ENCODE data around the gene RTEL1. TPM values are rescaled to one million over a fixed set of nuclear protein-coding genes. Genes with fewer than 3 reads are reported as not detected.
"Not testable (repeated sequence)": the region's sequence is repeated elsewhere in the genome, so short reads cannot be mapped to it uniquely, and the experiment has no call there.

The RTEL1 gene
- total RNA-seq, 1 donor from 2014 or later, result 47.5 TPM

DNA sequence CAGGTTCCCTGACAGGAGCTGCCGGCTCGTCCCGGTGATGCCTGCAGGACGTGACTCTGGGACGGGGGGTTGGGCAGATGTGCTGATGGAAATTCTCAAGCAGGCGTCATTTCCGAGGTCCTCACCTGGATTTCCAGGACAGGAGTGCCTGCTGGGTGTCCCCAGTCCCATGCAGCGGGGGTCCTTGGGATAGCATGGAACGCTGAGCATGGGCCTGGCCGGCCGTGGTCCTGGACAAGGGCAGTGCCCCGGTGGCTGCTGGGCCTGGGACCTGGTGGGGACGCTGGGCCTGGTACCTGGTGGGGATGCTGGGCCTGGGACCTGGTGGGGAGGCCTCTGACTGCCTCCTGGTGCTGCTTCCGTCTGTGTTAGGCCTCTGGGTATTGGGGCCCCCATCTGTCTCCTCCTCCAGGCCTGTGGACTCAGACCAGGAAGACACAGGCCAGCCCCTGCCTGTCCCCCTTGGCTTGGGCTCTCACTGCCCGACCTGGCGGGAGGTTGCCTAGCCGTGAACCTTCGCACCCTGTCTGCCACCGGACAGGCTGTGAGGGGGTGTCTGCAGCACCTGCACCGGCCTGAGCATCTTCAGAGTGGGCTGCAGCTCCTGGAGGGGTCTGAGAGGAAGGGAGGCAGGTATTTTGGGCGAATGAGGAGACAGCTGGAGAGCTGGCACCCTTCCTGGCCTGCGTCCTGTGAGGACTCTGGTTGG, 6.2 kb downstream of the RTEL1 start:
- intact Hi-C loops (cut with micrococcal nuclease), result no loop called here

DNA sequence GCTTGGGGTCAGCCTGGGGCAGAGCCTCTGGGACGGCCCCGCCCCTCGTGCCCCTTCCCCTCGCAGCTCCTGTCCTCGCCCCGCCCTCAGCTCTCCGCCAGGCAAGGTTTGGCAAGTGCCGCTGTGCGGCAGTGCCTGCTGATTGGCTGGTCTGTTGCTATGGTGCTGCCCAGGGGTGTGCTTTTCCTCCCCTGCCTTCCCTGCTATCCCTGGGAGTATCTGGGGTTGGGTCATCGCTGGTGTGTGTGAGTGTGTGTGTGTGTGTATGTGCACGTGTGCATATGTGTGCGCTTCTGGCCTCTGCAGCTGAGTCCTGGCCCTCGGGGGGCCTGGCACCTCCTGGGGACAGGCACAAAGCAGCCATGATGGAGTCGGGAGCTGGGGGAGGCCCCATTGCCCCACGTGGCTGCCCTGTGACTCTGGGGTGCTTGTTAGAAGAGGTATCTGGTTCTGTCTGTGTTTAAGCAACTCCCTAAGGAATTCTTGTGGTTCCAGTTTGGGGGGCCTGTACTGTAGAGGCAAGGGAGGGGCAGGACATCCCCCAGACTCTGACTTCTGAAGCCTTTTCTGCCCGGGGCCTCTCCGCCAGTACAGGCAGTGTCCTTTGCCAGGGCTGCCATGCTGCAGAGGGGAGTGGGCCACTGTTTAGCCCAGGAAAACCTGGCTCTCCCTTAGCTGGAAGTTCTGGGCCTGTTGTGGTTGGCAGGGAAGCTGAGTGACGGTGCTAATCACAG, 6.9 kb downstream of the RTEL1 start:
- intact Hi-C loops (cut with micrococcal nuclease), result no loop called here

DNA sequence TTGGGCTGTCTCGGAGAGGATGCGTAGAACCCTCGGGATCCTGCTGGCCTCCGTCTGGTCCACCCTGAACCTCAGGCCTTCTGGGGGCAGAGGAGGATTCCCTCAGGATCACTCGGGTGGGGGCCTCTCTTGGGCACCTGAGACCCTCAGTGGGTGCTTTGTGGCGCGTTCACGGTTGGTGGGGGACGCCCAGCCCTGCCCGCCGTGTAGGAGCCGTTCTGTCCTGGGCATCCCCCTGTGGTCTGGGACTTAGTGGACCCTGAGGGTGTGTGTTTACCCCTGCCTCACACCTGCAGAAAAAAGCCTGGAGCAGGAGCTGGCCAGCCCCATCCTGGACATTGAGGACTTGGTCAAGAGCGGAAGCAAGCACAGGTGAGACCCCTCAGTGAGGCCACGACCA, 7.6 kb downstream of the RTEL1 start:
- intact Hi-C loops (cut with micrococcal nuclease), result no loop called here

DNA sequence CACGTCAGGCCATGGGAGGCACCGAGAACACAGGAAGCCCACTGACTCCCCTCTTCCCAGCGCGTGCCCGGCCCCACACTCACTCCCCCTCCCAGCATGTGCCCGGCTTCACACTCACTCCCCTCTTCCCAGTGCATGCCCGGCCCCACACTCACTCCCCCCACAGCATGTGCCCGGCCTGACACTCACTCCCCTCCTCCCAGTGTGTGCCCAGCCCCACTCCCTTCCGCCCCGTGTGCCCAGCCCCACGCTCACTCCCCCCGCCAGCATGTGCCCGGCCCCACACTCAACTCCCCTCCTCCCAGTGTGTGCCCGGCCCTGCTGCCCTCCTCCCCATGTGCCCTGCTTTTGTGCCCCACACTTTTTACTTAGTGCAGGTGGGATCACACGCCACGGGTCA, 9.7 kb downstream of the RTEL1 start:
- intact Hi-C loops (cut with micrococcal nuclease), result no loop called here

DNA sequence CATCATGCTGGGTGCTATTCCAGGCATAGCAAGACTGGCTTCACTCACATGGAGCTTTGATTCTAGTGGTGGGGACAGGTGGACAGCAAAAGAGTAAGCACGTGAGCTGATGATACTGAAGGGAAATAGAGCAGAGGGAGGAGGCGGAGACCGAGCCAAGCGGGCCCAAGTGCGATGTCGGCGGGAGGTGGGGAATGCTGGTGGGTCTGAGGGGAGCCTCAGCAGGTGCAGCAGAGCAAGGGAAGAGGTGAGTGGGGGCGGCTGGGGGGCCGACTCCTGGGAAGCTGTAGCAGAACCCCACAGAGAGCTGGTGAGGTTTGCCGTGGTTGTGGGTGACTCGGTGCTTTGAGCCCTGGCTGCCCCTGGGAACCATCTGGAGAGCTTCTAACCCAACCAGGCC, 10.2 kb downstream of the RTEL1 start:
- intact Hi-C loops (cut with micrococcal nuclease), result no loop called here

DNA sequence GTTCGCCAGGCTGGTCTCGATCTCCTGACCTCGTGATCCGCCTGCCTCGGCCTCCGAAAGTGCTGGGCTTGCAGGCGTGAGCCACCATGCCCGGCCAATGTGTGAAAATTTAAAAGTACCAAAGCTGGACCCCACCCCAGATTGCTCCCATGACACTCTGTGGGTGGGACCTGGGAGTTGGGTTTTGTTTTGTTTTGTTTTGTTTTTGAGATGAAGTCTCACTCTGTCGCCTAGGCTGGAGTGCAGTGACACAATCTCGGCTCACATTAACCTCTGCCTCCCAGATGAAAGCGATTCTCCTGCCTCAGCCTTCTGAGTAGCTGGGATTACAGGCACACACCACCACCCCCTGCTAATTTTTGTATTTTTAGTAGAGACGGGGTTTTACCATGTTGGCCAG, 13.6 kb downstream of the RTEL1 start:
- intact Hi-C loops (cut with micrococcal nuclease), result not testable (repeated sequence)

DNA sequence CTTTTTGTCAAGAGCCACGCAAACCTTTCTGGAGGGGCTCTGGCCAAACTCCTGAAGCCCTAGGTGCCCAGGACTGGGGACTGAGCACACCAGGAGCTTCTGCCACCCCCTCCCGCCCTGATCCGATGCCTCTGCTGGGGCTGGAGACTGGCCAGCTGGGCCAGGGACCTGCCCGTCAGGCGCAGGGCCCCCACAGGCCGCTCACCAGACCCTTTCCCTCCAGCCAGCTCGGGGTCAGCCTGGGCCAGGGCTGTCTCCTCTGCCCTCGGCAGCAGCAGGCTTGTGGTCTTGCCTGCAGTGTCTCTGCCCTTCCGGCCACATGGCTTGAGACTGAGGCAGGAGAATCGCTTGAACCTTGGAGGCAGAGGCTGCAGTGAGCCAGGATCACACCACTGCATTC, 14.6 kb downstream of the RTEL1 start:
- intact Hi-C loops (cut with micrococcal nuclease), result no loop called here

DNA sequence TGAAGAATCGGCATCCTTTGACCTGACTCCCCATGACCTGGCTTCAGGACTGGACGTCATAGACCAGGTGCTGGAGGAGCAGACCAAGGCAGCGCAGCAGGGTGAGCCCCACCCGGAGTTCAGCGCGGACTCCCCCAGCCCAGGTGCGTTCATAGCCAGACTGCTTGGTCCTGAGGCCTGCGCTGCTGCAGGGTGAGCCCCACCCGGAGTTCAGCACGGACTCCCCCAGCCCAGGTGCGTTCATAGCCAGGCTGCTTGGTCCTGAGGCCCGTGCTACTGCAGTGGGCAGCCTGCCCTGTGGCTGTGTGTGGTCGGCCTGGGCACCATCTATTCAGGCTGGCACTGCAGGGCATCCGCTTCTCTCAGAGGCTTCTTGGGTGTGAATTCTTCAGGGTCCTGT, 15.8 kb downstream of the RTEL1 start:
- intact Hi-C loops (cut with micrococcal nuclease), result no loop called here

DNA sequence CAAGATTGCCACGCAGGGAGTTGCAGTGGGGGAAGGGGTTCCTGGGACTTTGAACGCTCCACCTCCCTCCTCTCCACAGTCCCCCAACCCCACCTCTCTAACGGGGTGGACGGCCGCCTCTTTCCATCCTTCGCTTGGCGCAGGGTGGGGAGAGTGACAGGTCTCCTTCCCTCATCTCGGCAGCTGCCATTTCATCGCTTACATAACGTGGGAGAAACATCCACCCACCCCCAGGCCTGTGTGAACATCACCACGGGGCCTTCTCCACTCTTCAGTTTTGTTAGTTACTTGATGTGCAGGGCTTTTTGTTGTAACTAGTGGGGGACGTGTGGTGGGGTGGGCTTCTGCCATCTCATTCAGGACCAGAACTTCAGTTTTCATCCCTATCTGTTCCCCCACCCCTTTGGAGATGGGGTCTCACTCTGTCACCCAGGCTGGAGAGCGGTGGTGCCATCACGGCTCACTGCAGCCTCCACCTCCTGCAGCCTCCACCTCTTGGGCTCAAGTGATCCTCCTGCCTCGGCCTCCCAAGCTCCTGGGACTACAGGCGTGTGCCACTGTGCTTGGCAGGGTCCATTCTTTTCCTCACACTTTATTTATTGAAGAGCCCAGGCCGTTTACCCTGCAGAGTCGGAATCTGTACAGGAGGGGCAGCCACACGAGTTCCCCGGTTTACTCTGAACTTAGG, 17.7 kb downstream of the RTEL1 start:
- intact Hi-C loops (cut with micrococcal nuclease), result no loop called here

DNA sequence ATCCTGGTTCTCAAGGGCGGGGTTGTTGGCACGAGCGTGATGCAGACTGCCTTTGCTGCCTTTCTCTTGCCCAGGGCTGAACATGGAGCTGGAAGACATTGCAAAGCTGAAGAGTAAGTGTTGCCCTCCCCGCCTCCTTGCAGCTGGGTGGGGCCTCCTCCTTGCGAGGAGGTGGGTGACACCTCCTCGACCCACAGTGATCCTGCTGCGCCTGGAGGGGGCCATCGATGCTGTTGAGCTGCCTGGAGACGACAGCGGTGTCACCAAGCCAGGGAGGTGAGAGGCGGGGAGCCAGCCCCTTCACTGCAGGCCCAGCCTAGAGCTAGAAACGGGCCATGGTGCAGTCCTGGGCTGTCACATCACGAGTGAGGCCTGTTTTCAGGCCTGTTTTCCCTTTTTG, 20.0 kb downstream of the RTEL1 start:
- intact Hi-C loops (cut with micrococcal nuclease), result no loop called here

DNA sequence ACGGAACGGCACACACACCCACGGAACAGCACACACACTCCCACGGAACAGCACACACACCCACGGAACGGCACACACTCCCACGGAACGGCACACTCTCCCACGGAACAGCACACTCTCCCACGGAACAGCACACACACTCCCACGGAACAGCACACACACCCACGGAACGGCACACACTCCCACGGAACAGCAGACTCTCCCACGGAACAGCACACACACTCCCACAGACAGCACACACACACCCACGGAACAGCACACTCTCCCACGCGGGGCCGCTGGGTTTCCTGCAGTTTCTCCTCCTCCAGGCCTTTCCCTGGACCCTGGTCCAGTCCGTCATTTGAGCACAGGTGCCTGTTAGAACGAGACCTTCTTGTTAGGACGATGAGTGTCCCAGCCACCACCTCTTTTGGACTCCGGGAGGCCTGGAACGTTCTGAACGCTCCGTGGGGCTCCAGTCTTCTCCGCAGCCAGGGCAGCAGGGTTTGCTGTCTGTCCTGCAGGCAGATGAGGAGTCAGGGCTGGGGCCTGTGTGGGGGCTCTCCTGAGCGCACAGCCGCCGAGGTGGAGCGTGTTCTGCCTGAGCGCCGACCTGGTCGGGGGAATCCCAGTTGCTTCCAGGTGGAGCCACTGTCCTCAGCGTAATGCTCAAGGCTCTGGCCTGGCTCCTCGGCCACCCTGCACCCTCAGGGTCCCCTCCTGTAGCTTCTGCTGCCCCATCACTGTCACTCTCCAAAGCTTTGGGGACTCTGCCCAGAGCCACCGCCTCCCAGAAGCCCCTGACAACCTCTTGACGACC, 20.8 kb downstream of the RTEL1 start:
- intact Hi-C loops (cut with micrococcal nuclease), result no loop called here

DNA sequence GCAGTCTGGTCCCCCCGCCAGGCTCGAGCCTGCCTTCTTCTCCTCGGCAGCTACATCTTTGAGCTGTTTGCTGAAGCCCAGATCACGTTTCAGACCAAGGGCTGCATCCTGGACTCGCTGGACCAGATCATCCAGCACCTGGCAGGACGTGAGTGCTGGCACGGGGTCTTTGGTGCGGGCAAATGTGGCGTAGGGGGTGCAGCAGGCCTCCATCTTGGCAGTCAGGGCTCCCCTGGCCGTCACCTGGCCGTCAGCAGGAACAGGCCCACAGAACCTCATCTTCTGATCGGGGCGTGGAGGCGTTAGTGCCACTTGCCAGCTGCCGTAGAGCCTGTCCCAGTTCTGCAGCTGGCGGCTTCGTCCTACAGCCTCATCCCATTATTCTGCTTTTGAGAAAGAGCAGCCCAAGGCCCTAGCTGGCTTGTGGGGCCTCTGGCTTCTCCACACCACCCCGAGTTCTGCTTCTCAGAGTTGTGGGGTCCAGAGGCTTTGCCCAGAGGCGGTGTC, 21.7 kb downstream of the RTEL1 start:
- intact Hi-C loops (cut with micrococcal nuclease), result no loop called here

DNA sequence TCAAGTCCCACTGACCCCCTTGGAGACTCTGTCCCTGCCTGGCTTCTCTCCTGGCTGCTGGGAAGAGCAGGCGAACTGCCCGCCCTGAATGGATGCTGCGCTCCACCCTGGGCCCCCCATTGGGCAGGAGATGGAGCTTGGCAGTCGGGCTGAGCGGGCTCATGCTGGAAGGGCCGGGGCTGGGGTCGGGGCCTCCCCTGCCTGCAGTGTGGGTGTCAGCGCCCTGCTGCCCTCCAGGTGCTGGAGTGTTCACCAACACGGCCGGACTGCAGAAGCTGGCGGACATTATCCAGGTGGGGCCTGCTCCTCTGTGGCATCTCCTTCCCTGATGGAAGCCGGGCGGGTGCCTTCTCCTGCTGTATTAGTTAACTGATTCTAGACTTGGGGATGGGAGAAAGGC, 22.3 kb downstream of the RTEL1 start:
- intact Hi-C loops (cut with micrococcal nuclease), result no loop called here

DNA sequence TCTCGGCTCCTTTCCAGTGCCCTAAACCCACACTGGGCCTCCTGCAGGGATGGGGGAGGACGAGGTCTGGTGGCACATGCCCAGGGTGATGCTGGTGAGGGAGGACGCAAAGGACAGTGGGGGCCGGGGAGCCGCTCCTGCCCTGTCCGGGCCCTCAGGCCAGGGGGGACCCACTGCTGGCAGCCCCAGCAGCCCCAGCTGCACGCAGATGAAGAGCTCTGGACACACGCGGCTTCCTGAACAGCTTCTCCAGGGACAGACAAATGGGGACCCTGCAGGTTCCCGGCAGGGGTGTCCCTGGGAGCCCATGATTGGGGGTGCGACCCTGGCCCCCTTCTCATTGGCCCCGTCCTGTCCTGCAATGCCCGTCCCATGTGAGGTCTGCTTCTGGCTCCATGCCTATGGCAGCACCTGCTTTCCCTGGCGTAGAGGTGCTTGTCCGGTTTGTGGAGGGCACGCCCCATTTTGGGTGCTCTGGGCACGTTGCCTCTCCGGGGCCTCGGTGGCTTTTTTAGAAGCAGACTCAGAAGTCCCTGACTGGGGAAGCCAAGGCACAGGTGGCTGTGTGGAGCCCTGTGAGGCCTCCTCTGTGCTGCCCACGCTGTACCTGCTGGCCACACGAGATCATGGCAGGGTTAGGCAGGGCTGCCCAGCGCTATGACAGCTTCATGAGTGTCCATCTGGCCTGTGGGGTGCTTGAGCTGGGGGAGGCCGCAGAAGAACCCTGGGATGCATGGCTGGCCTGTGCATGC, 22.9 kb downstream of the RTEL1 start:
- intact Hi-C loops (cut with micrococcal nuclease), result no loop called here

DNA sequence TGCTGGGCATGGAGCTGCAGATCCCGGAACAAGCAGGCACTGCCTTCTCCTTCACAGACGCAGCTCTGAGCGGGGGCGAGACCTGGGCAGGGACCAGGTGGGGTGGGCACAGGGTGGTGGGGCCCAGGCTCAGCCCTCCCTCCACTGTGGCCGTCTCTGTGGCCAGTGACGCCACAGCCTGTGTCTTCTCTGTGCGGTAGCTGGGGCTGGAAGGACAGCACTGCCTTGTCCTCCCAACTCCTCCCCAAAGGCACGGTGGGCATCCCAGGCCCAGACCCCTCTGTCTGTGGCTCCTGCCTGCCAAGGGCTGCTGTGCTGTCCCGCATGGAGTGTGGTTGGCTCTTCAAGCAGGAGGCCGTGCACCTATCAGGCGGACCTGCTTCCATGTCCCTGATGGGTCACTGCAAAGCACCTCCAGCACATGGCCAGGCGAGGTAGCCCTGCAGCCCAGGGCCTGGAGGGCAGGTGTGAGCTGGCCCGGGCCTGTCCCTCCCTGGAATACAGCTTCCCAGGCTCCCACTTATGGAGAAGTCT, 23.6 kb downstream of the RTEL1 start:
- intact Hi-C loops (cut with micrococcal nuclease), result no loop called here

DNA sequence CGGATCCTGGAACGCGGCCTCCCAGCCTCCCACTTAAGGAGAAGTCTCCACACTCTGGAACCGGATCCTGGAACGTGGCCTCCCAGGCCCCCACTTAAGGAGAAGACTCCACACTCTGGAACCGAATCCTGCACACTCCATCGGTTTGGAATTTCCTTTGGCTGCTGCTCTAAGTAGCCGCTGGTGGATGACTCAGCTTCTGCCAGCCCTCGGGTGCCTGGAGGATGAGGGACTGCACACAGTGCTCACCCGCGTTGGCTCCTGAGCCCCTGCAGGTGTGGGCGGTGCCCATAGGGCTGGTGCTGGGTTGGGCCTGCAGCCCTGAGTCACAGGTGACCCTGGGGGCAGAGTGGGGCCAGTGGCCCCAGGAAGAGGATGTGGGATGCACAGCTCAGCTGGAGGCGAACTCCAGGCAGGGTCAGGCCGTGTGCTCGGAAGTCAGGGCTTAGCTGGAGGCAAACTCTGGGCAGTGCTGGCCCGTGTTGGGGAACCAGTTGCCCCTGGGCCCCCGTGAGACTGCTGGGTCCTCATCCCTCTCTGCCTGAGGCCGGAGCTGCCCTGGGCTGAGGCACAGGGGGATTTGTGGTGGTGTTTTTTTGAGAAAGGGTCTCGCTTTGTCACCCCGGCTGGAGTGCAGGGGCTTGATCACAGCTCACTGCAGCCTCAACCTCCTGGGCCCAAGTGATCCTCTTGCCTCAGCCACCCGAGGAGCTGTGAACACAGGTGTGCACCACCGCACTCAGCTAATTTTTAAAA, 24.4 kb downstream of the RTEL1 start:
- intact Hi-C loops (cut with micrococcal nuclease), result no loop called here

DNA sequence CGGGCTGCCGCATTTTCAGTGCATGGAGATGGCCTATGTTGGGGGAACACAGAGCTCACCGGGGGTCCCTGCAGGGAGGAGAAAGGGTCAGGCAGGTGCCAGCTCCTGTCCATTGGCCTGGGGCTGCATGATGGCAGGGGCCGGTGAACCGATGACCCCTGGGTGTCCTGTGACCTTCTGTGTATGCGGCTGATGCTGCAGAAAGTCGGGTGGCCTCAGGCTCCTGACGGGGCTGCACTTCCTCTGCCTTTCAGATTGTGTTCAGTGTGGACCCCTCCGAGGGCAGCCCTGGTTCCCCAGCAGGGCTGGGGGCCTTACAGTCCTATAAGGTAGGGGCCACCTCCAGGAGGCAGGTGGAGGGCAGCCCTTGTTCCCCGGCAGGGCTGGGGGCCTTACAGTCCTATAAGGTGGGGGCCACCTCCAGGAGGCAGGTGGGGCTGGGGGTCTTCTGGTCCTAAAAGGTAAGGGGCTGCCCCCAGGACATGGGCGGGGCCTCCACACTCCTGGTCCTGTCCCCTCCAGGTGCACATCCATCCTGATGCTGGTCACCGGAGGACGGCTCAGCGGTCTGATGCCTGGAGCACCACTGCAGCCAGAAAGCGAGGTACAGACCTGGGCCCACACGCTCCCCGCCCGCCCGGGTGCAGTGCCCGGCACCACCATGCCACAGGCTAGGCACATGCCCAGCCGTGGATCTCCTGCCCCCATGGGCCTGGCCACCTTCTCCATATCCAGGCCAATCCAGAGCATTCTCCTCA, 27.3 kb downstream of the RTEL1 start:
- intact Hi-C loops (cut with micrococcal nuclease), result no loop called here

DNA sequence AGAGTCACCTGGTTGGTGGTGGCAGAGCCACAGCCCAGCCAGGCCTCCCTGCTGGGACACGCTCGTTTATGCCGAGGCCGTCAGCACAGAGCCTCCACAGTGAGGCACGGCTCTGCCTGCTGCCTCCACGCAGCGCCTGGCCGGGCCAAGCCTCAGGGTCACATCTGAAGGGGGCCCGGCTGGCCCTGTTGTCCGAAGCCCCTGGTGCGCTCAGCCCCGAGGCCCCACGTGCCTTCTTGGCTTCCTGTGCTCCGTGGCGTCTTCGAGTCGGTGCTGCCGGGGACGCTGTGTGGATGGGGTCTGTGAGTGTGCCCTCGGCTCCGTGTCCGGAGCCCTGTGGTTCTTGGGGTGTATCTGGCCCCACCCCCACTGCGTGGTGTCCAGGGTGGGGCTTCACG, 28.0 kb downstream of the RTEL1 start:
- intact Hi-C loops (cut with micrococcal nuclease), result no loop called here
